IPS DF 4.7 (cell line): ENCODE data around the gene COMMD10.
"Not testable (repeated sequence)": the region's sequence is repeated elsewhere in the genome, so short reads cannot be mapped to it uniquely, and the experiment has no call there.

ENCODE experiments used
- DNase-seq: peaks from one replicate; pipeline ENCODE4 v3.0.0-alpha.2; 2013; ENCODE audit warnings: low spot score; ENCODE audit errors: extremely low read depth

The COMMD10 gene

DNA sequence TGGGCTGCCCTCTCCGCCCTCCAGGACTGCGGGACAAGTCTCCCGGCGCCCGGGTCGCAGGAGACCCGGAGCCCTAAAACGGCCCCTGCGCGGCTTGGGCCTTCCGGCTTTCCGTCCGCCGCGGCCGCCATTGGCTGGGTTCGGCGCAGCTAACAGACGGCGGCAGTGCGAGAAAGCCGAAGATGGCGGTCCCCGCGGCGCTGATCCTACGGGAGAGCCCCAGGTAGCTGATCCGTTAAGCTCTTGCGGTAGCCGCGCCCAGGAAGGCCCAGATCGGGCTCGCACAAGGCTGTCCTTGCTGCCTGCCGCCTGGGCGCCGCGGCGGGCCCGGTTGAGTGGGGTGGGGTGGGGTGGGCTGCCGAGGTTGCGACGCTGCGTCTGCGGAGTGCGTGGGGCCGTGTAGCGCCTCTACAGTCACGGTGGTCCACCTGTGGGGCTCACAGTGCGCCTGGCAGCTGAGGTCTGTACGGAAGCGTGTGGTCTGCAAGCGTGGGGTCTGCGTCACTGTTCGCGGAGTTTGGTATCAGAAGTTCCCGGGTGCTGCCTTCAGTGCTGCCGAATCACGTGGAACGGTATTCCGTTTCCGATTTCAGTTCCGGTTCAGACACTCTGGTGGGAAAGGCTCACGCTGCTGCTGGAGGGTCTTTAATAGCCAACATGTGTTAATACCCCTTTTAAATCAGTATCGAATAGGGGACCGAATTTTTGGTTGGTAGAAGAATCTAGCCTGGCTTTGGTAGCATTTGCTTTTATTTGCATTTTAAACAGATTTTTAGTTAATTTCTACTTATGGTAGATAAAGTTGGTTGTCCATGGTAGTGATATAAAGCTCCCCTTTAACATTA, at the start of gene COMMD10:
Gene COMMD10 (plus strand): TSS at position 155 of the 845 bp plus-strand sequence.
- no peak for DNase-seq

GRCh38 chr5:116035123-116035522, 49.7 kb upstream of the COMMD10 start:
- no peak for DNase-seq

GRCh38 chr5:116037236-116037822, 47.5 kb upstream of the COMMD10 start:
- no peak for DNase-seq

- DNase-seq, result no peak
These were observed 46.0 kb upstream of the COMMD10 start for GRCh38 chr5:116038817-116039216.

DNA sequence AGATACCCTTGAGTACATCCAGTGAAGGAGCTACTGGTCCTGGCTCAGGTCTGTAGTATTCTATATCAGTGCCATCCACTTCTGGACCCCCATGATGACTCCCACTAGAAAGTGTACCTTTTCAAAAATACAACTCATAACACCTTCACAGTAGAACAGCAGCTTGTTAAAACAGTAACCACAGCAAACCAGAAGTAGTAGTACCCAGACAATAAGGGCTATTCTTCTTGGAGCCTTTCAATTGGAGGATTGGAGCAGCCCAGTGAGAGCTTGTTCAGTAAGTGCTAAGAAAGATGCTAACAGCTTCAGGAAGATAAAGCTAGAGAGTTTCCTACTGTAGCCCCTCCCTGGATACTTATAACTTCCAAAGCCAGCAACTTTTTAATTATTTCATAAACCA, 42.5 kb upstream of the COMMD10 start:
- DNase-seq, result no peak

GRCh38 chr5:116044073-116044472, 40.8 kb upstream of the COMMD10 start:
- no peak for DNase-seq

DNA sequence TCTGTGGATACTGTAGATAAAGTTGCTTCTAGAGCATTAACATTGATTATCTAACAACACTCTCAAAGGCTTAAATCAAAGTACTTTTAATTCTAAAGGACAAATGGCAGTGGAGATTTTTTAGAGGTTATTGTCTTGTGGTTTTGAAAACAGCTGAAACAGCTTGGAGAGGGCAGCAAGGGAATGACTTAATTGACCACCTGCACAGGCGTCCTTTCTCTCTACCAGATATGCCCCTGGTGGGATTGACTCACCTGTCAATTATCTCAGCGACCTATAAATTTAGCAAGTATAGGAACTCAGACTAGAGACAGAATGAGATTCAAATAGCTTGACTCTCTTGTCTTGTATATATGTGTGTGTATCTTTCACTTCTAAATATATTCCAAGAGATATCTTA, 39.0 kb upstream of the COMMD10 start:
- no peak for DNase-seq

DNA sequence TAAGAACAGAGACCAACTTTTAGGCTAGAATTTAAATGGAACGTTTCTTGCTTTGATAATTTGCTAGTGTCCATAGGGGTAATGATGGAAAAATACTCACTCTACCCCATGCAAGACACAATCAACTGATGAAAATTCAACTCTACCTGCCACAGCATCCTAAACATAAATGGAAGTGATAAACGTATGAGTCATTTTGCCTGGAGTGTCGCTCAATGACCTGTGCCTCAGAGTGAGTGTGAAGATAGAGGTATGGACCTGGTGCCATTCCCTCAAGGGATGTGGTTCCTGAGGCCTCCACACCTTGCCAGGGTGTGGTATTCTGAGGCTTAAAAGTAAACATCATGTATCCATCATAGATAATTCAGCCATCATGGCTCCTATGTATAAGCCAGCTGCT, 38.6 kb upstream of the COMMD10 start:
- DNase-seq, result no peak

- DNase-seq, result no peak
These were observed 38.0 kb upstream of the COMMD10 start for GRCh38 chr5:116046823-116047222.

DNA sequence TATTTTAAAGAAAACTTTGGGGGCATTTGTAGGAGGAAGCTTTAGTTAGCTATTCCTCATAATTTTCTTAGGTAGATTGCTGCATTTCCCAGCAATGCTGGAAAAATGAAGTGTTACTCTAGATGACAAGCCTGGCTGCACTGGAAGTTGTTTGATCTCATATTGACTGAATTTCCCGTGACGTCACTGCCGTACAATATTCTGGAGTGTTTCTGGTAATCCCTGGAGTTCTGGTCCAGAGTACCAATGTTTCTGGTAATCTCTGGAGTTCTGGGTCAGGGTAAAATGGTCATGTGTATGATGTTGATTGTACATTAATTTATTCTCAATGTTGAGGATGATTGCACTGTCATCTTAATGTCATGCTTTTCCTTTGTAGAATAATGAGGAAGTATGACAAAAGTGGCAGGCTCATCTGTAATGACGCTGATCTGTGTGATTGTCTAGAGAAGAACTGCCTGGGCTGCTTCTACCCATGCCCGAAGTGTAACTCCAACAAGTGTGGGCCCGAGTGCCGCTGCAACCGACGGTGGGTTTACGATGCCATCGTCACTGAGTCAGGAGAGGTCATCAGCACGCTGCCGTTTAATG, 26.4 kb upstream of the COMMD10 start:
- DNase-seq, result no peak

DNA sequence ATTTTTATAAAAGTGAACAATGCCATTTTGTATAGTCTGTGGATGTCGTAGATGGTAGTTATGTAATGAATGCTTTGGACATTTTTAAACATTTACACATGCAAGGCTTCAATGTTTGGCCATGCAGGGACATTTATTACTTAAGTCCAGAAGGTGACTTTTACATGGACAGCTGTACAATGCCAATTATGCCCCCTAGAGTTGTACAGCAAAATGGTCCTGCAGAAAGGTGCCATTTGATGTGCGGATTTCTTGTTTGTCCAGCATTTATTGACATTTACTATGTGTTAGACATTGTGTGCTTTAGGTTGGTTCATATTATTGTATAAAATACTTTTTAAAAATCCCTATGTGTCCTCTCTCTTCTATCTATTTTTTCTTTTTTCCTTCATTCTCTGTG, 22.5 kb upstream of the COMMD10 start:
- DNase-seq, result no peak

- no peak for DNase-seq
These were observed 20.9 kb upstream of the COMMD10 start for GRCh38 chr5:116063950-116064349.

DNA sequence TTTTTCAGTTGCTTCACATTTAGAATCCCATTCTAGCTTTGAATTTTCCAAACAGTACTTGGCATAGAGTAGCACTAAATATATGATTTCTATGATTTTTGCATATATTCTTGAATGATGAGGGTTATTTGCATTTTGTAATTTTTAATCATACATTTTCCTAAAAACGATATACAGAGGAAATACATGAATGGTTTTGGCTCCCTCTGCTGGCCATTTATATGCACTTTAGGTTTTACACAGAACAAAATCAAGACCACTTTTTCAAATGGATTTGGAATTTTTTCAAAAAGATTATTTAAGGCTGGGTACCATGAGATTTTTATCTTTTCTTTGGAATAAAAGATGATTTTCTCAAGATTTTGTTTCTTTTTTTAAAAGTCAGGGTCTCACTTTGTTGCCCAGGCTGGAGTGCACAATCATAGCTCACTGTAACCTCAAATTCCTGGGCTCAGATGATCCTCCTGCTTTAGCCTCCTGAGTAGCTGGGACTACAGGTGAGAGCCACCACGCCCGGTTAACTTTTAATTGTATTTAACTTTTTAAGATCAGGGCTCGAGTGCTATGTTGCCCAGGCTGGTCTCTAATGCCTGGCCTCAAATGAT, 16.7 kb upstream of the COMMD10 start:
- no peak for DNase-seq

- no peak for DNase-seq
These were observed 13.6 kb upstream of the COMMD10 start for GRCh38 chr5:116071211-116071610.

GRCh38 chr5:116075191-116075831, 9.5 kb upstream of the COMMD10 start:
- DNase-seq, result no peak

GRCh38 chr5:116076496-116076895, 8.3 kb upstream of the COMMD10 start:
- DNase-seq, result no peak

DNA sequence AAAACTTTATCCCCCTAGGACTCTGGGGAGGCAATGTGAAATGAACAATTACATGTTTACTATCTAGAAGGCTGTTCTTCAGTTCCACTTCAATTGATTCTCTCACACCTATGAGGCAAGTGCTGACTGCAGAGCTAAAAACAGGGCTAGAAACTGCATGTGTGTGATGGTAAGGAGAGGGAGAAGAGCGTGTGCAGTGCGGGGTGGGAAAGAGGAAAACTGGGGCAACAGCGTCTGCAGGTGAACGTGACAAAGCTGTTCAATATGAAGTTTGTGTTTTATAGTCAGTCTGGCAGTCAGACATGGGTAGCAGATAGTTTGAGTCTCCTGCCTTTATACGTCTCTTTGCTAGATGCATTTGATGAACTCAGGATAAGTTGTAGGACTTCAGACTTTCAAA, 6.6 kb upstream of the COMMD10 start:
- DNase-seq, result no peak

DNA sequence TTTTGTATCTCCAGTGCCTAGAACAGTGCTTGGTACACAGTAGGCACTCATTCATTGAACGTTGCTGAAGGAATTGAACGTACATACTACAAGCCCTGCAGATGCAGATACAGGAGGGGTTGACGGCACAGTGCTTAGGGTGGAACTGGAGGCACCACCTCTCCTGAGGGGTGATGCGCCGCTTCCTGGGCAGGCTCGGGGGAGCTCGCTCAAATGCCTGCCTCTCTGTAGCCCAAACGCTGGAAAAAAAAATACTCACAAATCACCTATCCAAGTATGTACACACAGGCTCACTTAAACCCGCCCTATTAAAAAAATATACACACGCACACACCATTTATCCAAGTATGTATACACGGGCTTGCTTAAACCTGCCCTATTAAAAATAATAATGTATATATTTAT, 536 bp upstream of the COMMD10 start:
- no peak for DNase-seq

GRCh38 chr5:116086309-116086708, 1.5 kb downstream of the COMMD10 start:
- DNase-seq, result not testable (repeated sequence)

DNA sequence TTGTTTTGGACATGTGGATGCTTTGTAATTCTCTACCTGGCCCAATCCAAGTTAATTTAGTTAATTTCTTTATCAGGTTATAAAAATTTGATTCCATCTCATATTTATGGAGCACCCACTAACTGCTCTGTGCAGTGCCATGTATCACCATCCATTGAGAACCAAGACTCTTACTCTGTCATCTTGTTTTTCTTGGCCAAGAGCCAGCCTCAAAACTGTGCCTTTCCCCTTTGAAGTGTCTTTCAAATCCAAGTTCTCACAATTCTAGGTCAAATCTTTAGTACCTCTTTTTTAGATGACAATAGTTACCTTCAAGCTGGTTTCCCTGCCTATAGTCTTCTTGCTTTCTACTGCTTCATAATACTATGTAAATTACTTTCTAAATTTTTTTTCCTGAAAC, 3.2 kb downstream of the COMMD10 start:
- no peak for DNase-seq

GRCh38 chr5:116090302-116090701, 5.5 kb downstream of the COMMD10 start:
- no peak for DNase-seq

DNA sequence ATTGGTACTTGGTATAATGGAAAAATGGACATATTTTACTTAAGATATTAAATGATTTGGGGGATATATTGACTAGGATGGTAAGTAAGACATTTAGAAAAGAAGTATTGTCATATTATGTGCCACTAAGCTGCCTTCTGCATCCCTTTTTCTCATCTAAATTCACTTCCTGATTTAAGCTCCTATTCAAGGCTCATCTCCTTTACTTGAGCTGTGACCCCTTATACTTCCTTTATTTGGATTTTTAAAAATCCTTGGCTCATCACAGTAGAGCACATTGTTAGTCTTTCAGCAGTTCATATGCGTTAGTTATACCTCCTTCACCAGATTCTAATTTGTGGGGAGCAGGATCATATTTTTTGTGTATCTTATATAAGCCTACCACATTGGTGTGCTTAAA, 6.6 kb downstream of the COMMD10 start:
- no peak for DNase-seq
